HCT116 (cell line): ENCODE data around the gene SPR.

Experiments
- CTCF ChIP-seq, 3 experiments: fragments of 200-600 bp in 1 of 3; sonication (generic) in 1 of 3; IDR thresholded peaks in 2 of 3; conservative IDR thresholded peaks in 1 of 3; 2 replicates each; pipeline ENCODE4 v1.5.1; 2012 to 2017; ENCODE audit warnings: low read depth in 2 of 3, low read length in 2 of 3, antibody characterized with exemption in 1 of 3, borderline replicate concordance in 1 of 3, control low read depth in 1 of 3, mild to moderate bottlenecking in 1 of 3, mixed read lengths in 1 of 3, mixed run types in 1 of 3, moderate library complexity in 1 of 3; ENCODE audit not compliant: insufficient read depth in 1 of 3
- EZH2phosphoT487 ChIP-seq: fragments of 200-600 bp; IDR thresholded peaks from 2 replicates; pipeline ENCODE4 v1.6.1; 2018; ENCODE audit warnings: antibody characterized with exemption, borderline replicate concordance
- FOSL1 ChIP-seq: IDR thresholded peaks from 2 replicates; pipeline ENCODE4 v1.6.1; 2012; ENCODE audit warnings: low read depth
- JUND ChIP-seq: IDR thresholded peaks from 2 replicates; pipeline ENCODE4 v1.6.1; 2012
- MAX ChIP-seq: IDR thresholded peaks from 2 replicates; pipeline ENCODE4 v1.6.1; 2012
- RAD21 ChIP-seq: IDR thresholded peaks from 2 replicates; pipeline ENCODE4 v1.6.1; 2012; ENCODE audit warnings: low read depth, mild to moderate bottlenecking
- TCF7L2 ChIP-seq: IDR thresholded peaks from 2 replicates; pipeline ENCODE4 v1.7.0; 2011; ENCODE audit warnings: borderline replicate concordance, inconsistent platforms; ENCODE audit not compliant: insufficient read depth, insufficient read length; ENCODE audit errors: extremely low read depth
- ZBTB33 ChIP-seq: IDR thresholded peaks from 2 replicates; pipeline ENCODE4 v1.6.1; 2011; ENCODE audit warnings: mild to moderate bottlenecking, low read length, moderate library complexity; ENCODE audit not compliant: insufficient replicate concordance; ENCODE audit errors: extremely low read depth

GRCh38 chr2:72841462-72842125 lies 45.6 kb upstream of the SPR start:
- TF ChIP-seq CTCF (IDR thresholded peaks at IDR 0.05 in 2 of 3, conservative IDR thresholded peaks at IDR 0.05 in 1 of 3; ENCODE audit: borderline replicate concordance in 1 of 3, insufficient read depth in 1 of 3, low read depth in 2 of 3, low read length in 2 of 3) (no peak), JUND (no peak), RAD21 (no peak), EZH2phosphoT487 (no peak), MAX (no peak), TCF7L2 (no peak), ZBTB33 (no peak), FOSL1 (no peak)
